Measurements from ENCODE around the gene GCNT3. TPM values are rescaled to one million over a fixed set of nuclear protein-coding genes. Genes with fewer than 3 reads are reported as not detected.

The GCNT3 gene
- total and polyA plus RNA-seq, 2 donors (not counting 3 experiments of a cell fraction or from before 2014, with no cell fraction given): not detected

DNA sequence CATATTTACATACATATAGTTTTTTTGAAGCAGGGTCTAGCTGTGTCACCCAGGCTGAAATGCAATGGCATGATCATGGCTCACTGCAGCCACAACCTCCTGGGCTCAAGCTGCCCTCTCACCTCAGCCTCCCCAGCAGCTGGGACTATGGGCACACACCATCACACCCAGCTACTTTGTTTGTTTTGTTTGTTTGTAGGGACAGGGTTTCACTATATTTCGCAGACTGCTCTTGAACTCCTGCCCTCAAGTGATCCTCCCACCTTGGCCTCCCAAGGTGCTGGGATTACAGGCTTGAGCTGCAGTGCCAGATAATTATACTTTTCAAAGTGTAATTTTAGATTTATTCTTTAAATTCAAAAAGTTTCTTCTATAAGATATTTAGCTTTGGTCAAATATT, 35.5 kb downstream of the GCNT3 start:
- H3K4me3 ChIP-seq (replicated peaks in 1 of 3; ENCODE audit: insufficient read depth in 1 of 3, low read depth in 1 of 3, low read length in 3 of 3): no peak overlapping the region

More for the DNA sequence above, 35.5 kb downstream of the GCNT3 start:
- Histone ChIP-seq H3K9me1 (replicated peaks; ENCODE audit: control insufficient read depth, extremely low read depth, insufficient read depth, low read length) (no peaks in the 10 kb centered on the region), H3K36me3 (ENCODE audit: control insufficient read depth in 2 of 2, extremely low read depth in 1 of 2, insufficient read depth in 2 of 2, low read length in 2 of 2) (peaks cover 4 to 23% of the 10 kb centered on the region in 2 experiments), H3K4me1 (ENCODE audit: control insufficient read depth, extremely low read depth, insufficient read depth, low read length) (no peaks in the 10 kb centered on the region), H3K79me2 (ENCODE audit: control insufficient read depth, insufficient read depth, low read length) (peaks cover 4% of the 10 kb centered on the region), H3K9me3 (replicated peaks; ENCODE audit: control insufficient read depth, insufficient read depth, low read length) (no peaks in the 10 kb centered on the region), H3K27me3 (ENCODE audit: control insufficient read depth in 2 of 2, insufficient read depth in 2 of 2, low read length in 2 of 2) (no peaks in the 10 kb centered on the region), H3K27ac (ENCODE audit: insufficient read depth, low read depth, low read length) (no peak overlapping the region), H3K9ac (replicated peaks; ENCODE audit: extremely low read depth, insufficient read depth, low read length) (no peak overlapping the region), H4K20me1 (replicated peaks; ENCODE audit: control insufficient read depth, extremely low read depth, insufficient read depth, low read length) (no peaks in the 10 kb centered on the region), H2AFZ (ENCODE audit: low read depth, low read length) (no peak overlapping the region), H3K4me2 (ENCODE audit: insufficient read depth, low read length) (no peak overlapping the region)
- ChIA-PET POLR2A (no interaction called here), CTCF (interaction anchor here (1.1 to 4.2 kb wide), 2 partner anchors 10 to 114 kb away, joined by 4 to 16 read pairs; partner anchors contain the start of gene GTF2A2)
- intact Hi-C loops (cut with micrococcal nuclease) (no loop called here), dilution Hi-C loops (cut with MboI; ENCODE audit: extremely low pct_ligation_motif_present, low sequenced_read_pairs) (no loop called here)
- DNase-seq (ENCODE audit: low read depth, low spot score): no peak
- TF ChIP-seq, protein P1, sequence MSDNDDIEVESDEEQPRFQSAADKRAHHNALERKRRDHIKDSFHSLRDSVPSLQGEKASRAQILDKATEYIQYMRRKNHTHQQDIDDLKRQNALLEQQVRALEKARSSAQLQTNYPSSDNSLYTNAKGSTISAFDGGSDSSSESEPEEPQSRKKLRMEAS (IDR thresholded peaks at IDR 0.05; ENCODE audit: insufficient read depth, insufficient read length): no peak
- TF ChIP-seq EZH2 (IDR thresholded peaks at IDR 0.05; ENCODE audit: borderline replicate concordance, low read depth, low read length, severe bottlenecking) (no peak), MYC (IDR thresholded peaks at IDR 0.05; ENCODE audit: low read depth, low read length) (no peak), JUN (IDR thresholded peaks at IDR 0.05; ENCODE audit: borderline replicate concordance, insufficient read depth, insufficient read length, low read depth) (no peak), POLR2AphosphoS5 (IDR thresholded peaks at IDR 0.05; ENCODE audit: insufficient read depth, low read depth, low read length) (no peak), FOS (IDR thresholded peaks at IDR 0.05; ENCODE audit: borderline replicate concordance, insufficient read depth, low read length) (no peak), POLR2A (IDR thresholded peaks at IDR 0.05; ENCODE audit: low read depth, low read length) (no peak), GATA2 (IDR thresholded peaks at IDR 0.05; ENCODE audit: insufficient read depth, insufficient read length, low read depth, low read length) (no peak)
- TF ChIP-seq, protein P2, sequence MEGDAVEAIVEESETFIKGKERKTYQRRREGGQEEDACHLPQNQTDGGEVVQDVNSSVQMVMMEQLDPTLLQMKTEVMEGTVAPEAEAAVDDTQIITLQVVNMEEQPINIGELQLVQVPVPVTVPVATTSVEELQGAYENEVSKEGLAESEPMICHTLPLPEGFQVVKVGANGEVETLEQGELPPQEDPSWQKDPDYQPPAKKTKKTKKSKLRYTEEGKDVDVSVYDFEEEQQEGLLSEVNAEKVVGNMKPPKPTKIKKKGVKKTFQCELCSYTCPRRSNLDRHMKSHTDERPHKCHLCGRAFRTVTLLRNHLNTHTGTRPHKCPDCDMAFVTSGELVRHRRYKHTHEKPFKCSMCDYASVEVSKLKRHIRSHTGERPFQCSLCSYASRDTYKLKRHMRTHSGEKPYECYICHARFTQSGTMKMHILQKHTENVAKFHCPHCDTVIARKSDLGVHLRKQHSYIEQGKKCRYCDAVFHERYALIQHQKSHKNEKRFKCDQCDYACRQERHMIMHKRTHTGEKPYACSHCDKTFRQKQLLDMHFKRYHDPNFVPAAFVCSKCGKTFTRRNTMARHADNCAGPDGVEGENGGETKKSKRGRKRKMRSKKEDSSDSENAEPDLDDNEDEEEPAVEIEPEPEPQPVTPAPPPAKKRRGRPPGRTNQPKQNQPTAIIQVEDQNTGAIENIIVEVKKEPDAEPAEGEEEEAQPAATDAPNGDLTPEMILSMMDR (IDR thresholded peaks at IDR 0.05; ENCODE audit: extremely low read depth in 1 of 2, insufficient read depth in 1 of 2, low read depth in 1 of 2, low read length in 2 of 2): no peak
- BruUV-seq (replicated peaks): no TSS peak
- no peak for FAIRE-seq

Measured in endothelial cell of umbilical vein (primary cell).